HG02885 (cell line): Measurements from ENCODE around the gene PHRF1.

Experiments used
- ATAC-seq: cut with Tn5 transposase; IDR thresholded peaks from one replicate; pipeline ENCODE4 v1.9.1; 2021; ENCODE audit warnings: mild to moderate bottlenecking; ENCODE audit not compliant: unreplicated experiment, poor library complexity

PHRF1 gene

GRCh38 chr11:625636-626268 lies 49.5 kb downstream of the PHRF1 start:
- ATAC-seq: no peak

- no peak for ATAC-seq
Measured at GRCh38 chr11:626475-627307, 50.4 kb downstream of the PHRF1 start, which contains the start of gene SCT. SCT (minus strand) TSS chr11:627181; CDS start chr11:627143, 38 bp downstream.

- no peak for ATAC-seq
Measured at GRCh38 chr11:627308-627576, 51.0 kb downstream of the PHRF1 start.

- no peak for ATAC-seq
Measured at GRCh38 chr11:628056-628455, 51.8 kb downstream of the PHRF1 start.

GRCh38 chr11:629237-629583 lies 52.9 kb downstream of the PHRF1 start:
- no peak for ATAC-seq

- ATAC-seq: no peak
Measured at GRCh38 chr11:630871-631270, 54.6 kb downstream of the PHRF1 start.

- ATAC-seq: no peak
Measured at GRCh38 chr11:635945-636510, 59.8 kb downstream of the PHRF1 start.

GRCh38 chr11:636511-637332 lies 60.5 kb downstream of the PHRF1 start, which contains the start of gene DRD4:
DRD4 (plus strand) TSS chr11:637269; CDS start chr11:637305, 36 bp downstream.
- ATAC-seq: no peak

GRCh38 chr11:637333-637592 lies 61.0 kb downstream of the PHRF1 start:
- no peak for ATAC-seq

GRCh38 chr11:637593-638521 lies 61.6 kb downstream of the PHRF1 start:
- ATAC-seq: no peak

GRCh38 chr11:638631-639331 lies 62.5 kb downstream of the PHRF1 start:
- no peak for ATAC-seq

- ATAC-seq: no peak
Measured at GRCh38 chr11:639332-639955, 63.2 kb downstream of the PHRF1 start.

- no peak for ATAC-seq
Measured at GRCh38 chr11:640021-640706, 63.9 kb downstream of the PHRF1 start.

GRCh38 chr11:641806-642370 lies 65.6 kb downstream of the PHRF1 start:
- ATAC-seq: no peak

- ATAC-seq: no peak
Measured at GRCh38 chr11:643366-643765, 67.1 kb downstream of the PHRF1 start.

GRCh38 chr11:643849-644738 lies 67.8 kb downstream of the PHRF1 start:
- no peak for ATAC-seq

- ATAC-seq: no peak
Measured at GRCh38 chr11:645536-645935, 69.3 kb downstream of the PHRF1 start.
